HUES6 (cell line): ENCODE measurements around the gene CAP1.

Experiments
- H3K27ac ChIP-seq: 2 replicates; pipeline ENCODE4 v1.7.0; 2013; ENCODE audit warnings: low read depth, mild to moderate bottlenecking, low read length, inconsistent platforms
- H3K27me3 ChIP-seq: 2 replicates; pipeline ENCODE4 v1.6.1; 2013; ENCODE audit warnings: low read length; ENCODE audit not compliant: control insufficient read depth, insufficient read depth
- H3K36me3 ChIP-seq: 2 replicates; pipeline ENCODE4 v1.6.1; 2013; ENCODE audit warnings: low read length; ENCODE audit not compliant: control insufficient read depth, insufficient read depth
- H3K4me1 ChIP-seq: 2 replicates; pipeline ENCODE4 v1.6.1; 2013; ENCODE audit warnings: low read length; ENCODE audit not compliant: control insufficient read depth, insufficient read depth
- H3K4me3 ChIP-seq: 2 replicates; pipeline ENCODE4 v1.5.1; 2013; ENCODE audit warnings: low read depth, low read length
- H3K9ac ChIP-seq: one replicate; pipeline ENCODE4 v1.6.1; 2013; ENCODE audit warnings: mild to moderate bottlenecking, low read length
- H3K9me3 ChIP-seq: 2 replicates; pipeline ENCODE4 v1.6.1; 2013; ENCODE audit warnings: low read depth, low read length; ENCODE audit not compliant: control insufficient read depth, insufficient read depth

Gene CAP1

GRCh38 chr1:40014253-40014706 is 26.2 kb upstream of the CAP1 start:
- no peak overlapping the region for H3K27ac ChIP-seq
- no peaks in the 10 kb centered on the region for H3K36me3 ChIP-seq
- H3K4me1 ChIP-seq, result peaks cover 3% of the 10 kb centered on the region; the same call in 1 of the 2 replicates
- H3K9me3 ChIP-seq, result no peaks in the 10 kb centered on the region
- no peaks in the 10 kb centered on the region for H3K27me3 ChIP-seq
- H3K4me3 ChIP-seq, result no peak overlapping the region
- no peak overlapping the region for H3K9ac ChIP-seq

- Histone ChIP-seq H3K4me3 (no peak overlapping the region), H3K9ac (no peak overlapping the region), H3K27me3 (no peaks in the 10 kb centered on the region), H3K4me1 (peaks cover 3% of the 10 kb centered on the region; the same call in 1 of the 2 replicates), H3K9me3 (no peaks in the 10 kb centered on the region), H3K36me3 (no peaks in the 10 kb centered on the region), H3K27ac (no peak overlapping the region)
These were observed 25.5 kb upstream of the CAP1 start for GRCh38 chr1:40014812-40015594.

GRCh38 chr1:40017951-40018575 is 22.5 kb upstream of the CAP1 start:
- peaks cover 3% of the 10 kb centered on the region; the same call in 1 of the 2 replicates for H3K4me1 ChIP-seq
- no peak overlapping the region for H3K27ac ChIP-seq
- no peaks in the 10 kb centered on the region for H3K36me3 ChIP-seq
- H3K9ac ChIP-seq, result no peak overlapping the region
- no peak overlapping the region for H3K4me3 ChIP-seq
- no peaks in the 10 kb centered on the region for H3K9me3 ChIP-seq
- no peaks in the 10 kb centered on the region for H3K27me3 ChIP-seq

GRCh38 chr1:40020447-40021085 is 20.0 kb upstream of the CAP1 start:
- no peaks in the 10 kb centered on the region for H3K4me1 ChIP-seq
- H3K9ac ChIP-seq, result no peak overlapping the region
- no peak overlapping the region for H3K4me3 ChIP-seq
- no peaks in the 10 kb centered on the region for H3K36me3 ChIP-seq
- peaks cover 7% of the 10 kb centered on the region for H3K9me3 ChIP-seq
- H3K27me3 ChIP-seq, result no peaks in the 10 kb centered on the region
- H3K27ac ChIP-seq, result no peak overlapping the region

GRCh38 chr1:40023379-40023944 is 17.1 kb upstream of the CAP1 start:
- H3K9ac ChIP-seq, result no peak overlapping the region

GRCh38 chr1:40024671-40025070 is 15.9 kb upstream of the CAP1 start:
- no peaks in the 10 kb centered on the region for H3K36me3 ChIP-seq
- H3K9ac ChIP-seq, result no peak overlapping the region
- no peaks in the 10 kb centered on the region for H3K27me3 ChIP-seq
- no peak overlapping the region for H3K4me3 ChIP-seq
- H3K9me3 ChIP-seq, result peaks cover 12% of the 10 kb centered on the region
- no peak overlapping the region for H3K27ac ChIP-seq
- no peaks in the 10 kb centered on the region for H3K4me1 ChIP-seq

More at GRCh38 chr1:40023379-40023944, 17.1 kb upstream of the CAP1 start:
- H3K4me3 ChIP-seq, result no peak overlapping the region
- no peaks in the 10 kb centered on the region for H3K36me3 ChIP-seq
- H3K27me3 ChIP-seq, result no peaks in the 10 kb centered on the region
- no peak overlapping the region for H3K27ac ChIP-seq
- peaks cover 12% of the 10 kb centered on the region for H3K9me3 ChIP-seq
- H3K4me1 ChIP-seq, result no peaks in the 10 kb centered on the region

- Histone ChIP-seq H3K4me1 (no peaks in the 10 kb centered on the region), H3K27me3 (no peaks in the 10 kb centered on the region), H3K9ac (no peak overlapping the region), H3K4me3 (no peak overlapping the region), H3K27ac (no peak overlapping the region), H3K36me3 (no peaks in the 10 kb centered on the region), H3K9me3 (peaks cover 12% of the 10 kb centered on the region)
These were observed 12.9 kb upstream of the CAP1 start for GRCh38 chr1:40027647-40028046.

GRCh38 chr1:40029608-40030007 is 10.9 kb upstream of the CAP1 start:
- Histone ChIP-seq H3K4me1 (no peaks in the 10 kb centered on the region), H3K9ac (no peak overlapping the region), H3K27ac (no peak overlapping the region), H3K4me3 (no peak overlapping the region), H3K36me3 (no peaks in the 10 kb centered on the region), H3K9me3 (peaks cover 5% of the 10 kb centered on the region), H3K27me3 (no peaks in the 10 kb centered on the region)

- H3K27me3 ChIP-seq, result no peaks in the 10 kb centered on the region
- H3K36me3 ChIP-seq, result no peaks in the 10 kb centered on the region
- H3K4me3 ChIP-seq, result no peak overlapping the region
- H3K27ac ChIP-seq, result no peak overlapping the region
- no peaks in the 10 kb centered on the region for H3K4me1 ChIP-seq
- H3K9me3 ChIP-seq, result peaks cover 5% of the 10 kb centered on the region
- no peak overlapping the region for H3K9ac ChIP-seq
These were observed 9.9 kb upstream of the CAP1 start for GRCh38 chr1:40030528-40031135.

GRCh38 chr1:40032240-40032891 is 8.2 kb upstream of the CAP1 start:
- no peak overlapping the region for H3K4me3 ChIP-seq
- no peaks in the 10 kb centered on the region for H3K27me3 ChIP-seq
- no peak overlapping the region for H3K9ac ChIP-seq
- no peak overlapping the region for H3K27ac ChIP-seq
- no peaks in the 10 kb centered on the region for H3K4me1 ChIP-seq
- H3K9me3 ChIP-seq, result no peaks in the 10 kb centered on the region
- H3K36me3 ChIP-seq, result no peaks in the 10 kb centered on the region
